DND-41 (cell line): ENCODE data around the gene QRICH1.

Experiments used
- EZH2 ChIP-seq: IDR thresholded peaks from 3 replicates; pipeline ENCODE4 v1.6.1; 2012; ENCODE audit warnings: borderline replicate concordance, low read depth, mild to moderate bottlenecking, moderate library complexity, low read length, inconsistent platforms; ENCODE audit not compliant: severe bottlenecking
- TF ChIP-seq, protein P1 (sequence below): IDR thresholded peaks from 2 replicates; pipeline ENCODE4 v1.5.1; 2012; ENCODE audit warnings: borderline replicate concordance, low read length, moderate library complexity, mild to moderate bottlenecking; ENCODE audit not compliant: poor library complexity, severe bottlenecking; ENCODE audit errors: extremely low read depth

DNA sequence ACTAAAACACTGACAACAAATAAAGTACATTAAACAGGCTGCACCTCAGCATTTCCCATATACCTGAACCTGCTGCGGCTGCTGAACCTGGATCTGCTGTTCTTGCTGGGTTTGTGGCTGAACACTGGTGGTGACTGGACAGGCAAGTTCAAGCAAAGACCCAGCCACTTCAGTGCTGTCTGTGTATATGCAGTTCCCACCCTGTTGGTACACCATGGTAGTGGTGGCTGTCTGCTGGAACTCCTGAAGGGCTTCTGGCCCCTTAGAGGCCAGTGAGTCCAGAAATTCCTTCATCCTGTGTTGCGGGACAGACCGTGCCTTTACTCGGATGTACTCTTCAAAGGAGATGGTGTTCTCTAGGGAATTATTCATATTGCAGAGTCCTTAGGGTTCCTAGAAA lies 17.2 kb downstream of the QRICH1 start:
- TF ChIP-seq, protein P1, sequence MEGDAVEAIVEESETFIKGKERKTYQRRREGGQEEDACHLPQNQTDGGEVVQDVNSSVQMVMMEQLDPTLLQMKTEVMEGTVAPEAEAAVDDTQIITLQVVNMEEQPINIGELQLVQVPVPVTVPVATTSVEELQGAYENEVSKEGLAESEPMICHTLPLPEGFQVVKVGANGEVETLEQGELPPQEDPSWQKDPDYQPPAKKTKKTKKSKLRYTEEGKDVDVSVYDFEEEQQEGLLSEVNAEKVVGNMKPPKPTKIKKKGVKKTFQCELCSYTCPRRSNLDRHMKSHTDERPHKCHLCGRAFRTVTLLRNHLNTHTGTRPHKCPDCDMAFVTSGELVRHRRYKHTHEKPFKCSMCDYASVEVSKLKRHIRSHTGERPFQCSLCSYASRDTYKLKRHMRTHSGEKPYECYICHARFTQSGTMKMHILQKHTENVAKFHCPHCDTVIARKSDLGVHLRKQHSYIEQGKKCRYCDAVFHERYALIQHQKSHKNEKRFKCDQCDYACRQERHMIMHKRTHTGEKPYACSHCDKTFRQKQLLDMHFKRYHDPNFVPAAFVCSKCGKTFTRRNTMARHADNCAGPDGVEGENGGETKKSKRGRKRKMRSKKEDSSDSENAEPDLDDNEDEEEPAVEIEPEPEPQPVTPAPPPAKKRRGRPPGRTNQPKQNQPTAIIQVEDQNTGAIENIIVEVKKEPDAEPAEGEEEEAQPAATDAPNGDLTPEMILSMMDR: no peak
- no peak for TF ChIP-seq EZH2
